OCI-LY7 (cell line): Measurements from ENCODE around the gene ZYG11B. TPM values are rescaled to one million over a fixed set of nuclear protein-coding genes. Genes with fewer than 3 reads are reported as not detected.
"Not testable (repeated sequence)": the region's sequence is repeated elsewhere in the genome, so short reads cannot be mapped to it uniquely, and the experiment has no call there.

Experiments
- BruUV-seq: library from RNA; stranded (reverse); fragments of 400-500 nt; replicated peaks from 2 replicates; lab custom pipeline; 2021; lab: Mats Ljungman, UMichigan
- CTCF ChIA-PET: fragments of 300-600 bp; sonication (Branson Sonifier 250); formaldehyde crosslinking; loops from one replicate; lab custom pipeline; 2022; ENCODE audit warnings: antibody characterized with exemption; ENCODE audit not compliant: unreplicated experiment; lab: Charles Lee
- POLR2A ChIA-PET: fragments of 300-600 bp; sonication (Branson Sonifier 250); formaldehyde crosslinking; loops from one replicate; lab custom pipeline; 2022; ENCODE audit warnings: antibody characterized with exemption; lab: Charles Lee
- DNase-seq: peaks from one replicate; pipeline ENCODE4 v3.0.0-alpha.2; 2015; ENCODE audit warnings: low spot score
- H2AFZ ChIP-seq: fragments of 200-600 bp; sonication (generic), shearing (Covaris generic); 2 replicates; pipeline ENCODE4 v1.6.1; 2014; ENCODE audit warnings: mild to moderate bottlenecking, antibody characterized with exemption, low read length, moderate library complexity
- H3K27ac ChIP-seq: fragments of 200-600 bp; sonication (generic); 2 replicates; pipeline ENCODE4 v1.5.1; 2014; ENCODE audit warnings: mixed run types, low read depth, mild to moderate bottlenecking, moderate library complexity, low read length, inconsistent platforms; ENCODE audit not compliant: poor library complexity, severe bottlenecking
- H3K36me3 ChIP-seq: fragments of 200-600 bp; sonication (generic); 2 replicates; pipeline ENCODE4 v1.6.1; 2014; ENCODE audit warnings: mild to moderate bottlenecking, antibody characterized with exemption, low read length, moderate library complexity, mixed read lengths; ENCODE audit not compliant: insufficient read depth
- H3K4me1 ChIP-seq: fragments of 200-600 bp; sonication (generic); 2 replicates; pipeline ENCODE4 v1.5.1; 2014; ENCODE audit warnings: mild to moderate bottlenecking, low read length; ENCODE audit not compliant: insufficient read depth, poor library complexity, severe bottlenecking
- H3K4me2 ChIP-seq: fragments of 200-600 bp; sonication (generic); 2 replicates; pipeline ENCODE4 v1.6.1; 2014; ENCODE audit warnings: mild to moderate bottlenecking, low read length
- H3K4me3 ChIP-seq: fragments of 200-600 bp; sonication (generic); 2 replicates; pipeline ENCODE4 v1.5.1; 2014; ENCODE audit warnings: mild to moderate bottlenecking, low read depth, low read length; ENCODE audit not compliant: poor library complexity, severe bottlenecking
- H3K79me2 ChIP-seq: fragments of 200-600 bp; sonication (generic); 2 replicates; pipeline ENCODE4 v1.6.1; 2016; ENCODE audit warnings: low read depth, mild to moderate bottlenecking, low read length, moderate library complexity, mixed read lengths; ENCODE audit not compliant: insufficient read depth
- H3K9me2 ChIP-seq: fragments of 200-600 bp; sonication (generic); 2 replicates; pipeline ENCODE4 v1.6.1; 2016; ENCODE audit warnings: mild to moderate bottlenecking, low read length, mixed read lengths; ENCODE audit not compliant: insufficient read depth
- H3K9me3 ChIP-seq: fragments of 200-600 bp; sonication (generic); 2 replicates; pipeline ENCODE4 v1.6.1; 2014; ENCODE audit warnings: mild to moderate bottlenecking, mixed run types, low read length, mixed read lengths
- H4K20me1 ChIP-seq: fragments of 200-600 bp; sonication (generic); 2 replicates; pipeline ENCODE4 v1.6.1; 2014; ENCODE audit warnings: mild to moderate bottlenecking, antibody characterized with exemption, low read length, moderate library complexity, mixed read lengths; ENCODE audit not compliant: insufficient read depth
- CTCF ChIP-seq: fragments of 200-600 bp; sonication (generic); conservative IDR thresholded peaks from 2 replicates; pipeline ENCODE4 v1.5.1; 2014; ENCODE audit warnings: mild to moderate bottlenecking, antibody characterized with exemption, low read length, moderate library complexity, mixed read lengths
- EZH2phosphoT487 ChIP-seq: fragments of 200-600 bp; sonication (generic); IDR thresholded peaks from 2 replicates; pipeline ENCODE4 v1.6.1; 2018; ENCODE audit warnings: low read depth, borderline replicate concordance, mild to moderate bottlenecking, mixed run types, antibody characterized with exemption, low read length, moderate library complexity, mixed read lengths
- intact Hi-C: fragments of 100-400 bp; cut with micrococcal nuclease; formaldehyde crosslinking; loops from one replicate; pipeline ENCODE4 v1.10.0; 2022; ENCODE audit not compliant: unreplicated experiment
- total RNA-seq, 2 experiments: library from RNA; depleted of rRNA in 1 of 2; stranded (reverse); fragments of >200 nt in 1 of 2; shearing (Covaris generic) in 1 of 2; gene quantifications; 2 replicates each; pipeline ENCODE4 v1.2.3, GENCODE V29; 2014 to 2022

The ZYG11B gene
- total RNA-seq, 2 experiments from 2014 or later: 11.2 to 15.9 TPM

GRCh38 chr1:52684545-52684944 lies 41.7 kb upstream of the ZYG11B start:
- Histone ChIP-seq H3K9me2 (no peaks in the 10 kb centered on the region), H3K4me1 (peaks cover 3% of the 10 kb centered on the region), H3K9me3 (no peaks in the 10 kb centered on the region), H2AFZ (no peak overlapping the region), H3K27ac (no peak overlapping the region), H3K79me2 (no peaks in the 10 kb centered on the region), H3K4me3 (no peak overlapping the region), H3K36me3 (peaks cover 36% of the 10 kb centered on the region), H4K20me1 (no peaks in the 10 kb centered on the region), H3K4me2 (no peak overlapping the region)
- no TSS peak for BruUV-seq
- DNase-seq: no peak
- ChIA-PET CTCF (no interaction called here), POLR2A (interaction anchor here (0.6 to 1.2 kb wide), 3 partner anchors 8 to 141 kb away, joined by 3 to 12 read pairs (median 3); no protein-coding TSS in a partner anchor)
- intact Hi-C loops: no loop called here
- no peak for TF ChIP-seq CTCF
- TF ChIP-seq EZH2phosphoT487: no peak

- BruUV-seq: not testable (repeated sequence)
Measured at GRCh38 chr1:52686261-52686751, 39.9 kb upstream of the ZYG11B start.

More at GRCh38 chr1:52686261-52686751, 39.9 kb upstream of the ZYG11B start:
- H3K4me3 ChIP-seq, H3K9me2 ChIP-seq, H3K4me1 ChIP-seq, H3K79me2 ChIP-seq, H4K20me1 ChIP-seq, H3K4me2 ChIP-seq, H3K9me3 ChIP-seq, H2AFZ ChIP-seq, CTCF ChIA-PET, H3K27ac ChIP-seq: not testable (repeated sequence)
- intact Hi-C loops: loop anchor here (1.0 to 5.0 kb wide), 5 partner anchors 50 to 559 kb away; partner anchors contain the start of genes CC2D1B, ORC1, PRPF38A and TUT4
- H3K36me3 ChIP-seq: peaks cover 51% of the 10 kb centered on the region
- POLR2A ChIA-PET: interaction anchor here (0.6 kb wide), 1 partner anchor 46 kb away, joined by 3 read pairs; no protein-coding TSS in a partner anchor
- TF ChIP-seq CTCF: peak; percentile 83
- DNase-seq: peak; percentile 88
